Spleen (tissue), 7 donors: ENCODE measurements around the gene AR.

Experiments
- CTCF ChIP-seq, 11 experiments: fragments of 200-600 bp in 7 of 11; fragments of 450-650 bp in 4 of 11; sonication (generic) in 4 of 11; IDR thresholded peaks in 8 of 11; conservative IDR thresholded peaks in 3 of 11; 1 replicate in 7 of 11; 2 replicates in 4 of 11; pipeline versions ENCODE4 v1.4.0 to v1.8.0; 2016 to 2021; ENCODE audit warnings: antibody characterized with exemption in 11 of 11, inconsistent platforms in 4 of 11, mild to moderate bottlenecking in 1 of 11
- POLR2AphosphoS5 ChIP-seq, 3 donors: sonication (generic); formaldehyde crosslinking; IDR thresholded peaks; one replicate each; pipeline ENCODE4 v1.5.1; 2017; ENCODE audit warnings: antibody characterized with exemption in 3 of 3
- donor health status: DM: no; HTN: no; CAD: no; lungs with moderate emphysema.
- donor health status: DM: no; HTN: no; CAD: no.
- donor health status: DM: no; HTN: no; CAD: no.

- TF ChIP-seq CTCF (IDR thresholded peaks at IDR 0.05 in 8 of 11, conservative IDR thresholded peaks at IDR 0.05 in 3 of 11) (no peak), POLR2AphosphoS5 (IDR thresholded peaks at IDR 0.05) (no peak)
Observed at GRCh38 chrX:67717571-67717970, 173.8 kb downstream of the AR start.
